A673 (cell line): Measurements from ENCODE around the gene COL5A1. TPM values are rescaled to one million over a fixed set of nuclear protein-coding genes. Genes with fewer than 3 reads are reported as not detected.

ENCODE experiments used
- BruUV-seq: library from RNA; stranded (reverse); fragments of 400-500 nt; replicated peaks from 2 replicates; lab custom pipeline; 2021; lab: Mats Ljungman, UMichigan
- CTCF ChIA-PET: fragments of 300-600 bp; sonication (Branson Sonifier 250); formaldehyde crosslinking; loops from one replicate; lab custom pipeline; 2022; ENCODE audit warnings: antibody characterized with exemption; lab: Charles Lee
- POLR2A ChIA-PET: fragments of 300-600 bp; sonication (Branson Sonifier 250); formaldehyde crosslinking; loops from one replicate; lab custom pipeline; 2022; ENCODE audit warnings: antibody characterized with exemption; ENCODE audit not compliant: low non-redundant PET; lab: Charles Lee
- DNase-seq: peaks from one replicate; pipeline ENCODE4 v3.0.0-alpha.2; 2015; ENCODE audit warnings: low spot score
- H3K27ac ChIP-seq: fragments of 200-600 bp; sonication (generic); 2 replicates; pipeline ENCODE4 v1.5.1; 2016; ENCODE audit warnings: mixed run types, low read depth, mild to moderate bottlenecking, mixed read lengths, antibody characterized with exemption, low read length; ENCODE audit not compliant: poor library complexity, severe bottlenecking
- H3K27me3 ChIP-seq: fragments of 200-600 bp; sonication (generic); replicated peaks from 2 replicates; pipeline ENCODE4 v1.6.1; 2017; ENCODE audit warnings: mixed run types, low read depth, mild to moderate bottlenecking, mixed read lengths, antibody characterized with exemption, low read length; ENCODE audit not compliant: insufficient read depth, poor library complexity
- H3K36me3 ChIP-seq: fragments of 200-600 bp; sonication (generic); 2 replicates; pipeline ENCODE4 v1.6.1; 2016; ENCODE audit warnings: mixed run types, mild to moderate bottlenecking, mixed read lengths, antibody characterized with exemption, low read length; ENCODE audit not compliant: insufficient read depth, poor library complexity, severe bottlenecking
- H3K4me1 ChIP-seq: fragments of 200-600 bp; sonication (generic); 2 replicates; pipeline ENCODE4 v1.6.1; 2017; ENCODE audit warnings: mixed run types, mild to moderate bottlenecking, mixed read lengths, antibody characterized with exemption, low read length; ENCODE audit not compliant: insufficient read depth, poor library complexity, severe bottlenecking
- H3K4me3 ChIP-seq: fragments of 200-600 bp; sonication (generic); 2 replicates; pipeline ENCODE4 v1.5.1; 2016; ENCODE audit warnings: low read depth, mixed run types, mild to moderate bottlenecking, mixed read lengths, low read length; ENCODE audit not compliant: poor library complexity, severe bottlenecking
- H3K9me3 ChIP-seq: fragments of 200-600 bp; sonication (generic); 2 replicates; pipeline ENCODE4 v1.6.1; 2016; ENCODE audit warnings: mixed run types, low read depth, mild to moderate bottlenecking, mixed read lengths, antibody characterized with exemption, low read length; ENCODE audit not compliant: poor library complexity, severe bottlenecking
- CTCF ChIP-seq: fragments of 300-800, 200-600 bp; sonication (generic); conservative IDR thresholded peaks from 2 replicates; pipeline ENCODE4 v1.5.1; 2017; ENCODE audit warnings: low read depth, mild to moderate bottlenecking, antibody characterized with exemption, low read length, moderate library complexity, mixed read lengths
- EZH2 ChIP-seq: fragments of 200-600 bp; sonication (generic); IDR thresholded peaks from 2 replicates; pipeline ENCODE4 v1.6.1; 2017; ENCODE audit warnings: borderline replicate concordance, low read depth, mild to moderate bottlenecking, mixed read lengths, antibody characterized with exemption, low read length; ENCODE audit not compliant: poor library complexity, severe bottlenecking
- intact Hi-C: fragments of 100-400 bp; cut with micrococcal nuclease; formaldehyde crosslinking; loops from one replicate; pipeline ENCODE4 v1.10.0; 2022; ENCODE audit not compliant: unreplicated experiment
- total RNA-seq: library from RNA; stranded (reverse); gene quantifications from 2 replicates; pipeline ENCODE4 v1.2.3, GENCODE V29; 2021

The COL5A1 gene
- total RNA-seq, 1 experiment from 2014 or later, result 33.6 TPM

GRCh38 chr9:134678206-134678605, 36.6 kb downstream of the COL5A1 start:
- H3K4me3 ChIP-seq, result no peak overlapping the region
- no peak for TF ChIP-seq CTCF
- no peak for TF ChIP-seq EZH2
- no peaks in the 10 kb centered on the region for H3K36me3 ChIP-seq
- no peak overlapping the region for H3K27ac ChIP-seq
- peaks cover 4% of the 10 kb centered on the region for H3K9me3 ChIP-seq
- ChIA-PET CTCF (no interaction called here), POLR2A (no interaction called here)
- no peaks in the 10 kb centered on the region for H3K4me1 ChIP-seq
- H3K27me3 ChIP-seq, result no peaks in the 10 kb centered on the region
- BruUV-seq, result no TSS peak
- no peak for DNase-seq
- intact Hi-C loops, result no loop called here

DNA sequence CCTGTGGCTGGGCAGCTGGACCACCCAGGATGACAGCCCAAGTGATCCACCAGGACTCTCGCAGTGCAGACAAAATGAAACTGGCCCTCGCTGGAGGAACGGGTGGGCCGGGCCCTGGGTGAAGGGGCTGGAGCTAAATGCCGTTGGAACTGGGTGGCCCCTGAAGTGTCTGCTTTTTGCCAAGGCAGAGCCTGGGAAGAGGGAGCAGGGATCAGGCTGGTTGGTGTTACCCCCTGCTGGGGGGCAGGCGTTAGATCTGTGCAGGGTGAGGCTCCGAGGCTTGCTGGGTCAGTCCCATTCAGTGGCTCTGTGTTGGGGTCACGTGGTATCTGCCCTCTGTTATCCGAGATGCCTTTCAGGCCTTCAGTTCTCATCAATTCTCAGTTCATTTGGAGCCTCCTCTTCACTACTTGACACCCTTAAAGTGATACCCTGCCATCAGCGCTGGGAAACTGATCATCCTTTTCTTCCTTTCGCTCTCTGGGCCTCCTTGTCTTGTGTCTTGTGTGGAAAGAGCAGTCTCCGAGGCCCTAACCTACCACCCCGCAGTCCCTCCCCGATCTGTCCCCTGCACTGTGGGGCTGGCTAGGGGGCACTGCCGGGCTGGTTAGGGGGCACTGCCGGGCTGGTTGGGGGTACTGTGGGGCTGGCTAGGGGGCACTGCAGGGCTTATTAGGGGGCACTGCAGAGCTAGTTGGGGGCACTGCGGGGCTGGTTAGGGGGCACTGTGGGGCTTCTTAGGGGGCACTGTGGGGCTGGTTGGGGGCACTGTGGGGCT, 37.3 kb downstream of the COL5A1 start:
- H3K4me1 ChIP-seq, result no peaks in the 10 kb centered on the region
- H3K27me3 ChIP-seq, result no peaks in the 10 kb centered on the region
- H3K27ac ChIP-seq, result no peak overlapping the region
- peaks cover 4% of the 10 kb centered on the region for H3K9me3 ChIP-seq
- TF ChIP-seq EZH2, result no peak
- DNase-seq, result no peak
- H3K4me3 ChIP-seq, result no peak overlapping the region
- CTCF ChIA-PET, result no interaction called here
- POLR2A ChIA-PET, result no interaction called here
- H3K36me3 ChIP-seq, result no peaks in the 10 kb centered on the region
- intact Hi-C loops, result no loop called here
- BruUV-seq, result no TSS peak

DNA sequence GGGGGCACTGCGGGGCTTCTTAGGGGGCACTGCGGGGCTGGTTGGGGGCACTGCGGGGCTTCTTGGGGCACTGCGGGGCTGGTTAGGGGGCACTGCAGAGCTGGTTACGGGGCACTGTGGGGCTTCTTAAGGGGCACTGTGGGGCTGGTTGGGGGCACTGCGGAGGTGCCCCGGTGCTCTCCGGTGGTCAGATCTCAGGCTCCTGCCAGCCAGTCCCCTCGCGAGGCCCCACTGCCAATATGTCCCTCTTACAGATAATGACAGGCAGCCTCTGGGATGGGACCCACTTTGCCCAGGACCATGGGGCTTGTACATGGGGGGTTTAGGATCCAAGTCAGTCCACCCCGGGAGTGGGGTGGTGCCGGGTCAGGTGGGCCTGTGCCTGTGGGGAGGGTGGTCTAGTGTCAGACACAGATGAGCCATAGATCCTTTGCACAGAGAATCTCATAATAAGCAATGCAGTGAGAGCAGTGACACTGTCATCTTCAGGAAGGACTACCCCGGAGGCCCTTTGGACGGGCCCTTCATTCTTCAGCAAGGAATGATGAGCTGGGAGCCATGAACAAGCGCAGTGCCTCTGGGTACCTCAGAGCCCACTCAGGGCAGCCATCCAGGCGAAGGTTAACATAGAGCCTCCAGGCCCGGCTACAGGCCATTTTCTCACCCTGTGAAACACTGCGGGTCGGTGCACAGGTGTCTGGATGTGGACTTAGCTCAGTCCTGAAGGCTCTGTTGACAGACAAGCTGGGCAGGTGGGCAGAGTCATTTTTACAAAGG, 38.2 kb downstream of the COL5A1 start:
- POLR2A ChIA-PET, result no interaction called here
- CTCF ChIA-PET, result no interaction called here
- BruUV-seq, result no TSS peak
- no peak overlapping the region for H3K27ac ChIP-seq
- no peak for TF ChIP-seq CTCF
- no peak for TF ChIP-seq EZH2
- no peaks in the 10 kb centered on the region for H3K4me1 ChIP-seq
- H3K4me3 ChIP-seq, result no peak overlapping the region
- H3K27me3 ChIP-seq, result no peaks in the 10 kb centered on the region
- intact Hi-C loops, result no loop called here
- no peaks in the 10 kb centered on the region for H3K36me3 ChIP-seq
- peaks cover 4% of the 10 kb centered on the region for H3K9me3 ChIP-seq
- no peak for DNase-seq
